ENCODE data around the gene MAVS.

- TF ChIP-seq CTCF (IDR thresholded peaks at IDR 0.05) = no peak
- TF ChIP-seq POLR2A (IDR thresholded peaks at IDR 0.05) = no peak
Measured at GRCh38 chr20:3911956-3912355, 65.3 kb downstream of the MAVS start.

Data from testis (tissue), 2 donors.